Measurements from ENCODE around the gene CNTN2.

The CNTN2 gene

GRCh38 chr1:205074513-205074912 is 31.5 kb downstream of the CNTN2 start:
- no peak for DNase-seq

- no peak for DNase-seq
These were observed 32.7 kb downstream of the CNTN2 start for GRCh38 chr1:205075642-205076155.

GRCh38 chr1:205076245-205076761 is 33.3 kb downstream of the CNTN2 start:
- DNase-seq: no peak

- DNase-seq: no peak
These were observed 34.3 kb downstream of the CNTN2 start for GRCh38 chr1:205077158-205077933.

GRCh38 chr1:205077934-205078311 is 34.9 kb downstream of the CNTN2 start:
- no peak for DNase-seq

- DNase-seq: no peak
These were observed 39.4 kb downstream of the CNTN2 start for GRCh38 chr1:205082431-205082830.

GRCh38 chr1:205084360-205084759 is 41.3 kb downstream of the CNTN2 start, which contains the start of gene TMEM81:
Gene TMEM81 (minus strand): TSS chr1:205084460. CDS start chr1:205084320, 140 bp downstream.
- no peak for DNase-seq

- no peak for DNase-seq
These were observed 45.3 kb downstream of the CNTN2 start for GRCh38 chr1:205088341-205088740.

- DNase-seq: no peak
These were observed 48.2 kb downstream of the CNTN2 start for GRCh38 chr1:205091043-205091740.

GRCh38 chr1:205095422-205095821 is 52.4 kb downstream of the CNTN2 start:
- DNase-seq: no peak

GRCh38 chr1:205098242-205098641 is 55.2 kb downstream of the CNTN2 start:
- no peak for DNase-seq

GRCh38 chr1:205102404-205102803 is 59.4 kb downstream of the CNTN2 start:
- no peak for DNase-seq

- no peak for DNase-seq
These were observed 64.3 kb downstream of the CNTN2 start for GRCh38 chr1:205107327-205107726.

GRCh38 chr1:205108464-205108863 is 65.5 kb downstream of the CNTN2 start:
- DNase-seq: no peak

GRCh38 chr1:205109269-205109668 is 66.3 kb downstream of the CNTN2 start:
- DNase-seq: no peak

GRCh38 chr1:205109711-205110110 is 66.7 kb downstream of the CNTN2 start:
- no peak for DNase-seq

GRCh38 chr1:205111354-205111753 is 68.3 kb downstream of the CNTN2 start:
- no peak for DNase-seq

- DNase-seq: no peak
These were observed 75.7 kb downstream of the CNTN2 start for GRCh38 chr1:205118752-205119151.

- DNase-seq: peak; percentile 86
These were observed 78.9 kb downstream of the CNTN2 start, which contains the start of gene RBBP5 for GRCh38 chr1:205121660-205122488. Gene RBBP5 (minus strand): TSS chr1:205121978. CDS start chr1:205121873, 105 bp downstream.

- no peak for DNase-seq
These were observed 79.5 kb downstream of the CNTN2 start for GRCh38 chr1:205122489-205122882.

- DNase-seq: no peak
These were observed 81.7 kb downstream of the CNTN2 start for GRCh38 chr1:205124726-205125125.

GRCh38 chr1:205127646-205128045 is 84.6 kb downstream of the CNTN2 start:
- no peak for DNase-seq
